ENCODE measurements around the gene NPAS2. TPM values are rescaled to one million over a fixed set of nuclear protein-coding genes. Genes with fewer than 3 reads are reported as not detected.

Gene NPAS2
- total RNA-seq, 3 donors from 2014 or later (not counting 1 experiment from before 2014, with no cell fraction given): not detected

DNA sequence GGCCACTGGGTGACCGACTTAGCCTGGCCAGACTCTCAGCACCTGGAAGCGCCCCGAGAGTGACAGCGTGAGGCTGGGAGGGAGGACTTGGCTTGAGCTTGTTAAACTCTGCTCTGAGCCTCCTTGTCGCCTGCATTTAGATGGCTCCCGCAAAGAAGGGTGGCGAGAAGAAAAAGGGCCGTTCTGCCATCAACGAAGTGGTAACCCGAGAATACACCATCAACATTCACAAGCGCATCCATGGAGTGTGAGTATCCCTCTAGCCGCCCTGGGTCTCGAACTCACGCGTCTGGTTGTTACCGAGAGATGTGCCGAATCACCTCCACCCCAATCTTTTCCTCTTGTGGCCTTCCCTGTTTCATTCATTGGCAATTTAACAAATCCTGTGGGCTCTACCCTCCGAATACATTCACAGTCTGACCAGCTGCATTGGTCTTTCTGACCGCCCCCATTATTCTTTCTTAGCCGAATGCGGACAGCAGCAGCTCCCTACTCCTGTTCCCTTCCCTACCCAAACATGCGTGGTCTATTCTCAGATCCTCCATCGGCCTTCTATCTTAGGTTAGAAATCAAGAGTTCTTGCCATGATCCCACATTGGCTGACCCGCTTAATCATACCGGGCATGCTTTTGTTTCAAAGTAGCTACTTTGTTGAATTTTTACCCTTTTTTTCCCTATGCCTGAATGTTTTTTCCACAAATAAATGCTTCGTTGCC is 182.8 kb downstream of the NPAS2 start:
- Mint-ChIP-seq H3K4me1 (peaks cover 34 to 42% of the 10 kb centered on the region in 2 donors), H3K27ac (peak overlapping the region; percentile 91 to 93), H3K36me3 (peaks cover 32% of the 10 kb centered on the region), H3K27me3 (ENCODE audit: low read depth in 2 of 2) (peaks cover 3 to 9% of the 10 kb centered on the region in 2 donors), H3K9me3 (no peaks in the 10 kb centered on the region), H3K4me3 (peak overlapping the region; percentile 90)
- no peak for ATAC-seq
- peaks cover 40% of the 10 kb centered on the region for H3K36me3 ChIP-seq (ENCODE audit: control insufficient read depth, insufficient read depth, low read length)
- peak overlapping the region; percentile 92 for H3K4me3 ChIP-seq (ENCODE audit: low read length)
- peaks cover 25% of the 10 kb centered on the region for H3K4me1 ChIP-seq (ENCODE audit: control insufficient read depth, insufficient read depth, low read length)
- H3K27ac ChIP-seq (ENCODE audit: low read length): peak overlapping the region; percentile 81
- H3K9me3 ChIP-seq (ENCODE audit: control insufficient read depth, insufficient read depth, low read length): no peaks in the 10 kb centered on the region
- no peaks in the 10 kb centered on the region for H3K27me3 ChIP-seq (ENCODE audit: control insufficient read depth, insufficient read depth, low read length)
- TF ChIP-seq, protein P1, sequence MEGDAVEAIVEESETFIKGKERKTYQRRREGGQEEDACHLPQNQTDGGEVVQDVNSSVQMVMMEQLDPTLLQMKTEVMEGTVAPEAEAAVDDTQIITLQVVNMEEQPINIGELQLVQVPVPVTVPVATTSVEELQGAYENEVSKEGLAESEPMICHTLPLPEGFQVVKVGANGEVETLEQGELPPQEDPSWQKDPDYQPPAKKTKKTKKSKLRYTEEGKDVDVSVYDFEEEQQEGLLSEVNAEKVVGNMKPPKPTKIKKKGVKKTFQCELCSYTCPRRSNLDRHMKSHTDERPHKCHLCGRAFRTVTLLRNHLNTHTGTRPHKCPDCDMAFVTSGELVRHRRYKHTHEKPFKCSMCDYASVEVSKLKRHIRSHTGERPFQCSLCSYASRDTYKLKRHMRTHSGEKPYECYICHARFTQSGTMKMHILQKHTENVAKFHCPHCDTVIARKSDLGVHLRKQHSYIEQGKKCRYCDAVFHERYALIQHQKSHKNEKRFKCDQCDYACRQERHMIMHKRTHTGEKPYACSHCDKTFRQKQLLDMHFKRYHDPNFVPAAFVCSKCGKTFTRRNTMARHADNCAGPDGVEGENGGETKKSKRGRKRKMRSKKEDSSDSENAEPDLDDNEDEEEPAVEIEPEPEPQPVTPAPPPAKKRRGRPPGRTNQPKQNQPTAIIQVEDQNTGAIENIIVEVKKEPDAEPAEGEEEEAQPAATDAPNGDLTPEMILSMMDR (IDR thresholded peaks at IDR 0.05): no peak
- no peak for DNase-seq
- intact Hi-C loops (cut with micrococcal nuclease): loop anchor here (1.0 to 5.0 kb wide), 4 partner anchors 250 to 585 kb away; partner anchors contain the start of genes CHST10 and CNOT11
- 2% methylated on average over 26 of the region's 26 CpGs for WGBS (ENCODE audit: insufficient coverage)

DNA sequence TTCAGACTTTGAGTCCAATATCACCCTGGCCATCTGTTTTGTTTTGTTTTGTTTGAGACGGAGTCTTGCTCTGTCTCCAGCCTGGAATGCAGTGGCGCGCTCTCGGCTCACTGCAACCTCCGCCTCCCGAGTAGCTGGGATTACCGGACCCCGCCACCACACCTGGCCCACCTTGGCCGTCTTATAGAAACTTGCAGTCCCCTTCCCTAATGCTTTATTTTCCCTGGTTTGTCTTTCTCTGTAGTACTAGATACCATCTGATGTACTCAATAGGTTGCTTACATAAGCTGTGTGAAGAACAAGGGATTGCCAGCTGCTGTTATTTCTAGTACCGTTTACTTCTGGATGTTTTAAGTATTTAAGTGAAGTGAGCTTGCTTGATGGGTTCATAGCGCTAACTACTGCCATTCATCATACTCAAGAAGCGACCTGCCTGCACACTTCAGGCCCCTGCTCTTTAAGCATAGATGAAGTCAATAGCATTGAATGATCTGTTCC is 183.4 kb downstream of the NPAS2 start:
- H3K27me3 Mint-ChIP-seq (ENCODE audit: low read depth in 2 of 2): peaks cover 3 to 9% of the 10 kb centered on the region in 2 donors
- peaks cover 34 to 48% of the 10 kb centered on the region in 2 donors for H3K4me1 Mint-ChIP-seq
- peak overlapping the region; percentile 91 to 93 for H3K27ac Mint-ChIP-seq
- H3K4me3 Mint-ChIP-seq: peak overlapping the region; percentile 90
- TF ChIP-seq, protein P1 (IDR thresholded peaks at IDR 0.05): no peak
- DNase-seq (peak in 1 of 2 donors; percentile 29), ATAC-seq (no peak)
- Histone ChIP-seq H3K27me3 (ENCODE audit: control insufficient read depth, insufficient read depth, low read length) (no peaks in the 10 kb centered on the region), H3K9me3 (ENCODE audit: control insufficient read depth, insufficient read depth, low read length) (no peaks in the 10 kb centered on the region), H3K4me3 (ENCODE audit: low read length) (peak overlapping the region; percentile 92), H3K36me3 (ENCODE audit: control insufficient read depth, insufficient read depth, low read length) (peaks cover 45% of the 10 kb centered on the region), H3K4me1 (ENCODE audit: control insufficient read depth, insufficient read depth, low read length) (peaks cover 25% of the 10 kb centered on the region), H3K27ac (ENCODE audit: low read length) (peak overlapping the region; percentile 81)
- H3K36me3 Mint-ChIP-seq: peaks cover 32% of the 10 kb centered on the region
- H3K9me3 Mint-ChIP-seq: no peaks in the 10 kb centered on the region
- 42% methylated on average over 12 of the region's 12 CpGs for whole genome bisulfite sequencing (ENCODE audit: insufficient coverage)
- intact Hi-C loops (cut with micrococcal nuclease): loop anchor here (2.0 to 5.0 kb wide), 3 partner anchors 249 to 586 kb away; partner anchors contain the start of genes CHST10 and CNOT11

GRCh38 chr2:101004620-101005325 is 184.8 kb downstream of the NPAS2 start:
- WGBS (ENCODE audit: insufficient coverage): 87% methylated on average over 9 of the region's 12 CpGs
- H3K4me3 ChIP-seq (ENCODE audit: low read length): no peak overlapping the region
- TF ChIP-seq, protein P1 (IDR thresholded peaks at IDR 0.05): no peak
- H3K27ac ChIP-seq (ENCODE audit: low read length): no peak overlapping the region
- H3K9me3 ChIP-seq (ENCODE audit: control insufficient read depth, insufficient read depth, low read length): no peaks in the 10 kb centered on the region
- Mint-ChIP-seq H3K4me3 (peak overlapping the region; percentile 10), H3K4me1 (peaks cover 43 to 60% of the 10 kb centered on the region in 2 donors), H3K36me3 (peaks cover 32% of the 10 kb centered on the region), H3K9me3 (no peaks in the 10 kb centered on the region), H3K27me3 (ENCODE audit: low read depth in 2 of 2) (peaks cover 0 to 2% of the 10 kb centered on the region in 2 donors), H3K27ac (peak overlapping the region; percentile 91 to 93)
- DNase-seq (no peak), ATAC-seq (no peak)
- H3K36me3 ChIP-seq (ENCODE audit: control insufficient read depth, insufficient read depth, low read length): peaks cover 49% of the 10 kb centered on the region
- intact Hi-C loops (cut with micrococcal nuclease): loop anchor here (5.0 kb wide), 2 partner anchors 422 to 587 kb away; partner anchors contain the start of gene CHST10
- no peaks in the 10 kb centered on the region for H3K27me3 ChIP-seq (ENCODE audit: control insufficient read depth, insufficient read depth, low read length)
- peaks cover 25% of the 10 kb centered on the region for H3K4me1 ChIP-seq (ENCODE audit: control insufficient read depth, insufficient read depth, low read length)

Data from natural killer cell (primary cell).